GM19240 (cell line): ENCODE results near the gene FURIN.
"Not testable (repeated sequence)": the region's sequence is repeated elsewhere in the genome, so short reads cannot be mapped to it uniquely, and the experiment has no call there.

Source experiments
- DNase-seq: peaks from one replicate; pipeline ENCODE4 v3.0.0; 2011; ENCODE audit warnings: low spot score; ENCODE audit not compliant: insufficient read length

Gene FURIN

DNA sequence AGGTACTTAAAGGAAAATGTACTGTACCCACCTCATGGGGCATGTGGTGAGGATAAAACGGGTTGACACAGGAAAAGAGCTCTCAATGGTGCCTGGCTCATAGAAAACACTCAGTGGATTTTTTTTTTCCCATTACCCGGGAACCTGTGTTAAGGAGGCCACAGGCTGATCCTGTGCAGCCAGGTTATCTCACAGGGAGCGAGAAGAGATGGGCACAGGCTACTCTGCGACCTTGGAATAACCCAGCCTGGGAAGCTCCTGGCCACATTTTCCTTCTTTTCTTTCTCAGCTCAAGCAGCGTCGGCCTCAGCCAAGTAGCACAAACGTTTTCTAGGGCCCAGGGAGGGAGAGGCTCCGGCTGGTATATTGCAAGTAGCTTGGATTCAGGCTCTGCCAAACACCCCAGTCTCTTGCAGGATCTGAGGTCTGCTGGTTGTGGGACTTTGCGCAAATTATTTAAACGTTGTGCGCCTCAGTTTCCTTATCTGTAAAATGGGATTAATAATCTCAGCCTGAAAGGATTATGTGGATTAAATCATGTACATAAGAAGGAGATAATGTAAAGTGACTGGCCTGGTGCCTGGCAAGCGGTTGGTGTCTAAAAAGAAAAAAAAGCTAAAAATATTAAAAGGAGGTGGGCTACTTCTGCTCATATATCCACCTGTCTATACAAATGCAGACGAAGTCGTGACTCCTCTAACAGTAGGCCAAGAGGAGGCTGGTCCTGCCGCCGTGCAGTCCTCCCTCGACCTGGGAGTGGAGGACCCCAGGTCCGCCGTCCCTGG, 2.2 kb downstream of the FURIN start:
- no peak for DNase-seq

DNA sequence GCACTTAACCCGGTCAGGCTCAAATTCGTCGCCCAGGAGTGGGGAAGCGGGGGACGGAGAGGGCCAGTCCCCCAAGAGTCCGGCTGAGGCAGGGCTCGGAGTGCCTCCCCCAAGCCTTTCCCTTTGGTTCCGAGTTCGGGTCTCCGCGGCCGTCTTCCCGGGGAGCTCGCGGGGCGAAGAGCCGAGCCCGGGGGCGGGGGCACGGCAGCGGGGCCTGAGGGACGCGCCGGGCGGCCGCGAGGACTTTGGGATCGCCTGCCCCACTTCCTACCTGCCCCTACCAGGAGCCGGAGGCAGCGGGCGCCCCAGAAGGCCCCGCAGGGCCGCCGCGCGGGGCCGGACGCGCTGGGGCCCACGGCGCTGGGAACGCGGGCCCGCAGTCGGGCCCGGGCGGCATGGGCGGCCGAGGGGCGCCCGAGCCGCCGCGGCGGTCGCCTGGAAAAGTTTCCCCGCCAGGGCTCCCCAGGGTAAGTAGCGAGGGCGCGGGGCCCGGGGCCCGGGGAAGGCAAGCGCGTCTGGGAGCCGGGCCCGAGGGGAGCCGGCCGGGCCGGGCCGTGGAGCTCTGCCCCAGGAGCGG, 2.8 kb downstream of the FURIN start:
- DNase-seq = no peak

DNA sequence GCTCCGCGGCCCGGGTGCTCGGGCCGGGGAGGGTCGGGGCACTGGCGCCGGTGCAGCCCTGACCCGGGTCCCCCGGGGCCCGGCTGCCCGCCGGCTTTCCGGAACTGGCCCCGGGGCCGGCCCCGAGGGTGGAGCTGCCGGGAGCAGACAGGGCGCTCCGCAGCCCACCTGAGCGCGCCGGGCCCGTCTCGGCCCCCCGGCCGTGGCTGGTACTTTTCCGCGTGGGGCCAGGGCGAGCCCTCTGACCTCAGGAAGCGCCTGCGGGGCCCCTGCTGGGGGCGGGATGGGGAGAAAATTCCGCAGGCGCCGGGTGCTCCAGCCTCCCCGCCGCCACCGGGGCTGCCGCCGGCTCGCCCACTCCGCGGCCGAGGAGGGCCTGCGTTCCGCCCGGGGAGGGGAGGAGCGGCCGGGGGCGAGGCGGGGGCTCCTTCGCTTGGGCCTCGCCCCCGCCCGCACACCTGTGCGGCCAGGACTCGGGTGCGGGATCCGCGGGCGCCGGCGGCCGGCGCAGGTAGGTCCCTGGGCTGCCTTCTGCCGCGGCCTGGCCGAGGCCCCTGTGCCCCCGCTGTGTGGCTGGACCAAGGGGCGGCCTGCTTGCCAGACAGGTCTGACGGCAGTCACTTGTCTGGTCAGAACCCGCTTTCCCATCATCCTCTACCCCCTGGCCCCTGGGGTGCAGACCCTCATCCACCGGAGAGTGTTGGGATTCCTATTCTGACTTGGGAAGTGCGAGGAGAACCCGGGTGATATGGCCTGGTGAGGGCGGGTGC, 3.5 kb downstream of the FURIN start:
- no peak for DNase-seq

DNA sequence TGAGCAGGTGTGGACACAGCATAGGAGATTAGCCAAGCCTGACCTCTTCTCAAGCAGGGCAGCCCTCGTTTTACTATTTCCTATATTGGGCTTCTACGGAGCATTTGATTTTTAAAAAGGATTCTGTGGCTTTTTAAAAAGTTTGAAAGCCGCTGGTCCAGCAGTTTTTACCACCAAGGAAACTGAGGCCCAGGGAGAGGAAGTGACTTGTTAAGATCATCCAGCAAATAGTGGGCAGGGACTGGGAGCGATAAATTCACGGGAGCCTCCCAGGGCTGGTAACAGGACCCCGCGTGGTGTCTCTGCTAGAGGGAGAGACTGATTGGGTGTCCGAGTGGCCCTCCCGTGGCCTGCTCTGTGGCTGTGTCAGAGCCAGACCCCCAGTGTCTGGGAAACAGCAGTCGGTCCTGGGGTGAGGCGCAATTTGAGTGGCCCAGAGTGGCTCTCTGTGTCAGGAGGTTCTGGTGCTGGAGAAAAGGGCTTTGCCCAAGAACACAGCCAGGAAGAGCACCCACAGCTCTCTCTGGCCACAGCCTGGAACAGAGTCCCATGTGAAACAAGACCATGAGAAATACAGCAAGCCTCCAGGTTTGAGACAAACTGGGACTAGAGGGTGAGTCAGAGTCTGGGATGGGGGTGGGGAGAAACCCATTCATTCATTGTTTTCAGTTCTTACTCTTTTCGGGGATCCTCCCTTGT, 4.2 kb downstream of the FURIN start:
- no peak for DNase-seq

DNA sequence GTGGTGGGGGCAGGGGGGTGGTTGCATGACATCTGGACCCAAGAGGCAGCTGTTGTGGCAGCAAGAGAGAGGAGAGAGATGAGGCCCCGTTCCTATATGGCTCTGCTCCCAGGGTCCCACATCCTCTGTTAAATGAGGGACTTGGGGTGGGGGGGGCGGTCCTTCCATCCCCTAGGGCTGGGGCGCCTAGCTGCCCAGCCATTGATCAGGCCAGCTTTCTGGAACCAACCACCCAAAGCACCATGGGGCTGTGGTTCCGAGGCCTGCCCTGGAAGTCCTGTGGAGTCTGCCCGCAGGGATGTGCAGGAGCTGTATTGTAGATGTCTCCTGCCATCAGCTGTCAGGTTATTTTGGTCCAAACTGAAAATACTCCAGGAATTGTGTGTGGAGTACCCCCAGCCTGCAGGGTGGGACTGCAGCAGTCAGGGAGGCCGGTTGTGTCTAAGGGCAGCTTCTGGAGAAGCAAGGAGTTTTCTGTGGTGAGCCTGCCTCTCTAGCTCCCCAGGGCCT, 5.2 kb downstream of the FURIN start:
- DNase-seq = no peak

DNA sequence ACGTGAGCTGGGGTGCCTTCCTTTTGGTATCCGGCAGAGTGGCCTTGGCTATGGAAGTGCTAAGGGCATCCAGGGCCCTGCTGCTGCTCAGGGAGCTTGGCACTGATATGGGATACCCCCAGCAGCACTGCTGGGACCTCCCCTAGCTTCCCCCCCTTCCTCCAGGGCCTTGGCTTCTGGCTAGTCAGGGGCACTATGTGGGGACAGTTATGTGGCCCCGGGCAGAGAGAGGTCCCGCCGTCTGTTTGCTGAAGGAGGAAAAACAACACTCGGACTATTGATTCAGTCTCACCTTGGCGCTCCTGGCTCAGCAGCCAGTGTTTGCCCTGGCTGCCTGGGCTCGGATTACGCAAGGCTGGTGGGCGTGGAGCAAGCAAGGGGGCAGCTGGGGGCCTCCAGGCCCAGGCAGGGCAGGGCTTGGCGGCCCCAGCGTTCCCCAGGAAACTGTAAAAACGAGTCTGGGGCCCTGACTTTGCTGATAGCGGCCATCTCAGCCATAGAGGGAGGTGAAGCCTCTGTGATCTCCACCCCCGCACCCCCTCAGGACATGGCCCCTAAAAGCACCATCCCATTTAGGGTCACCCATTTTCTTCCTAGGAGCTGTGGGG, 5.7 kb downstream of the FURIN start:
- DNase-seq = no peak

DNA sequence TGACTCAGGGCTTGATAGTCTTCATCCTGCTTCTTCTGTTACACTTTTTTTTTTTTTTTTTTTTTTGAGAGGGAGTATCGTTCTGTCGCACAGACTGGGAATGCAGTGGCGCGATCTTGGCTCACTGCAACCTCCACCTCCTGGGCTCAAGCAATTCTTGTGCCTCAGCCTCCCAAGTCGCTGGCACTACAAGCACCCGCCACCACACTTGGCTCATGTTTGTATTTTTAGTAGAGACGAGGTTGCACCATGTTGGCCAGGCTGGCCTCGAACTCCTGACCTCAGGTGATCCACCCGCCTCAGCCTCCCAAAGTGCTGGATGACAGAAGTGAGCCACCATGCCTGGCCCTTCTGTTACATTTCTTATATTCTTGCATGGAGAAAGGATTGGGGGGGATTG, 6.6 kb downstream of the FURIN start:
- not testable (repeated sequence) for DNase-seq

DNA sequence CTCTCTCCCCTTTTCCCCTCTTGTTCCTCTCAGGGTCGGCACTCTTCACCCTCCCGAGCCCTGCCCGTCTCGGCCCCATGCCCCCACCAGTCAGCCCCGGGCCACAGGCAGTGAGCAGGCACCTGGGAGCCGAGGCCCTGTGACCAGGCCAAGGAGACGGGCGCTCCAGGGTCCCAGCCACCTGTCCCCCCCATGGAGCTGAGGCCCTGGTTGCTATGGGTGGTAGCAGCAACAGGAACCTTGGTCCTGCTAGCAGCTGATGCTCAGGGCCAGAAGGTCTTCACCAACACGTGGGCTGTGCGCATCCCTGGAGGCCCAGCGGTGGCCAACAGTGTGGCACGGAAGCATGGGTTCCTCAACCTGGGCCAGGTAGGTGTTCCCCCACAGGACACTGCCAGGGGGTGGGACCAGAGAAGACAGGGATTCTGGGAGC, 7.2 kb downstream of the FURIN start:
- DNase-seq = no peak

DNA sequence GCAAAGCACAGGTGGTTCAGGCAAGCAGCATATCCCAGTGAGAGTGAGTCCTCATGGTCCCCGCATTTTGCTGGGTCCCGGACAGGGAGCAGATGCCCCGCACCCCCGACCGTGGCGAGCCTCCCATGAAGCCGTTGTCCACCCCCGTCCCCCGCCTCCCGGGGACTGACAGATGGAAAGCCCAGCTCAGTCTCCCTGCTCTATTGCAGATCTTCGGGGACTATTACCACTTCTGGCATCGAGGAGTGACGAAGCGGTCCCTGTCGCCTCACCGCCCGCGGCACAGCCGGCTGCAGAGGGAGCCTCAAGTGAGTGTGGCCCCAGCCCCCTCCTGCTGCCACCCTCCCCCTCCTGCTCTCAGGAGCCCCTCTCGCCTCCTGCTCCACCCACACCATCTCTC, 7.7 kb downstream of the FURIN start:
- DNase-seq = no peak

DNA sequence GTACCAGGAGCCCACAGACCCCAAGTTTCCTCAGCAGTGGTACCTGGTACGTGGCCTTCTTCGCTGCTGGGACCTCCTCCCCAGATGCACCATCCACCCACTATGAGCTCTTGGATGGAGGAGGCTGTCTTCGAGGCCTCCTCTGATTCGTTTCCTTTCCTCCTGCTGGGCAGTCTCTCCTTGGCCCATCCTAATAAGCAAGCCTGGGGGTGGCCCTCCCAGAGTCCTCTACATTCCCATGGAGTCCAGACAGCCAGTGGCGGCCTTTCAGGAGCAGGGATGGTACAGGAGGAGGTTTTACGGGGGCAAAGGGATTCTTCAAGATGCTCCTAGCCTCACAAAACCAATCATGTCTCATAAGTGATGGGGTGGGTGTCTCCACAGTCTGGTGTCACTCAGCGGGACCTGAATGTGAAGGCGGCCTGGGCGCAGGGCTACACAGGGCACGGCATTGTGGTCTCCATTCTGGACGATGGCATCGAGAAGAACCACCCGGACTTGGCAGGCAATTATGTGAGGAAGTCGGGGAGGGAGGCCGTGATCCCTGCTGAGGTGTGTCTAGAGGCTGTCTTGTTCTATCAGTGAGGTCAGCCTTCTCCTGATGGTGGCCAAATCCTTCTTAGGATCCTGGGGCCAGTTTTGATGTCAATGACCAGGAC, 8.3 kb downstream of the FURIN start:
- DNase-seq = no peak

DNA sequence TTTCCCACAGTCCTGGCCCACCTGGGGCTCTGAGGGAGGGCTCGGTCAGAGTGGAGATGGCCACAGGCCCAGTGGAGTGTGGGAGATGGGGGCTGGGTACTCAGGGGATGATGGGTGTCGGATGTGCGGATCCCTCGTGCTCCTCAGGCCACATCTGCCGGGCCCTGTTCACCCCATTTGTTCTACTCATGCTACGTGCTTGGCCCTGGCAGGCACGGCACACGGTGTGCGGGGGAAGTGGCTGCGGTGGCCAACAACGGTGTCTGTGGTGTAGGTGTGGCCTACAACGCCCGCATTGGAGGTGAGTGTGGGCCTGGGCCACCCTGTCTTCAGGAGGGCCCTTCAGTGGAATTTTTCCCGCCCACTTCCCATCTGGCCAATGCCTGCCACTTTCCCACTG, 8.9 kb downstream of the FURIN start:
- no peak for DNase-seq

DNA sequence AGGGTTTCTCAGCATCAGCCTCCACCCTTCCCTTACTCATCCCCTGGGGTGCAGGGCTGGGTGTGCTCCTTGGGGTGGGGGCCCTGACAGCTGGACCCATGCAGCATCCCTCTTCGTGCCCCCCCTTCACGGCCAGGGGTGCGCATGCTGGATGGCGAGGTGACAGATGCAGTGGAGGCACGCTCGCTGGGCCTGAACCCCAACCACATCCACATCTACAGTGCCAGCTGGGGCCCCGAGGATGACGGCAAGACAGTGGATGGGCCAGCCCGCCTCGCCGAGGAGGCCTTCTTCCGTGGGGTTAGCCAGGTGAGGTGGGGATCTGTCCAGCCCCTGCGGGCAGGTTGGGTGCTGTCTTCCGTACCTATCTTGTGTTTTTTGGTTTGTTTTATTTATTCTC, 9.6 kb downstream of the FURIN start:
- DNase-seq = no peak

DNA sequence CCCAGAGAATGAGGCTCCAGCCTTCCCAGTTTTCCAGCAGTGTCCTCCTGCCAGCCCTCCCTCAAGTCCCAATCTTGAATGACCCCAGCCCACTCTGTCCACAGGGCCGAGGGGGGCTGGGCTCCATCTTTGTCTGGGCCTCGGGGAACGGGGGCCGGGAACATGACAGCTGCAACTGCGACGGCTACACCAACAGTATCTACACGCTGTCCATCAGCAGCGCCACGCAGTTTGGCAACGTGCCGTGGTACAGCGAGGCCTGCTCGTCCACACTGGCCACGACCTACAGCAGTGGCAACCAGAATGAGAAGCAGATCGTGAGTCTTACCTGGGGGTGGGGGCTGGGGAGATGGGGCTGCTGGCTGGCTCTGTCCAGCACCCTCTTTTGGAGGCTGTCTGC, 10.3 kb downstream of the FURIN start:
- DNase-seq = no peak

DNA sequence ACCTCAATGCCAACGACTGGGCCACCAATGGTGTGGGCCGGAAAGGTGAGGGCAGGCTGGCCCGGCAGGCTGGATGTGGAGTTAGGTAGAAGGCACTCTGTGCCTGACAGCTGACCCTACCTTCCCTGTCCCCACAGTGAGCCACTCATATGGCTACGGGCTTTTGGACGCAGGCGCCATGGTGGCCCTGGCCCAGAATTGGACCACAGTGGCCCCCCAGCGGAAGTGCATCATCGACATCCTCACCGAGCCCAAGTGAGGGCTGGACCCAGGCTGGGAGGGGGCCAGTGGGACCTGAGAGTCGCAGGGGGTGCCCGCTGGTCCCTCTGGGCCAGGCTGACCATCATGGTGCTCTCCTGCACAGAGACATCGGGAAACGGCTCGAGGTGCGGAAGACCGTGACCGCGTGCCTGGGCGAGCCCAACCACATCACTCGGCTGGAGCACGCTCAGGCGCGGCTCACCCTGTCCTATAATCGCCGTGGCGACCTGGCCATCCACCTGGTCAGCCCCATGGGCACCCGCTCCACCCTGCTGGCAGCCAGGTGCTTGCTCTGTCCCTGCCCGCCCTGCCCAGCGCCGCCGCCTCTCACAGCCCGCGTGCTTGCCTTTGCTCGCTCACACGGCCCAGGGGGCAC, 11.5 kb downstream of the FURIN start:
- no peak for DNase-seq

DNA sequence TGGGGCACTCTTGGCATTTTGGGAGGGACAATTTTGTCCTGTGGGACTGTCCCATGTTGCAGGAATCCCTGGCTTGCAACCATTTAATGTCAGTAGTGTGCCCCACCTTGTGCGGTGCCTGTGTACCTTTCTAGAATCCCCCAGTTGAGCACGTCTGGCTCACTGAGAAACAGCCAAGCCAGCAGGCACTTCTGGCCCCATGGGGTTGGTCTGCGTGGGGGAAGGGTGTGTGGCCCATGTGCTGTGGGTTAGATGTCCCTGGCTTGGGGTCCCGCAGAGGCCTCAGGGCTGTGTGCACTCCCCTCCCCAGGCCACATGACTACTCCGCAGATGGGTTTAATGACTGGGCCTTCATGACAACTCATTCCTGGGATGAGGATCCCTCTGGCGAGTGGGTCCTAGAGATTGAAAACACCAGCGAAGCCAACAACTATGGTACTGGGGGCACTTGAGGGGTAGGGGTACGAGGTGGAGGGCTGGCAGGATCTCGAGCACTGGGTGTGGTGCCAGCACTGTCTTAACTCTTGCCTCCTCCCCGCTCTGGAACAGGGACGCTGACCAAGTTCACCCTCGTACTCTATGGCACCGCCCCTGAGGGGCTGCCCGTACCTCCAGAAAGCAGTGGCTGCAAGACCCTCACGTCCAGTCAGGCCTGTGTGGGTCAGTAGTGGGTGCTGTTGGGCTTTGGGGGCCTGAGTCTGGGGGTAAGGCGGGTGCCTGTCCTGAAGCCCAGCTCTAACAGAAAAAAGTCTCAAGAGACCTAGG, 12.2 kb downstream of the FURIN start:
- no peak for DNase-seq

DNA sequence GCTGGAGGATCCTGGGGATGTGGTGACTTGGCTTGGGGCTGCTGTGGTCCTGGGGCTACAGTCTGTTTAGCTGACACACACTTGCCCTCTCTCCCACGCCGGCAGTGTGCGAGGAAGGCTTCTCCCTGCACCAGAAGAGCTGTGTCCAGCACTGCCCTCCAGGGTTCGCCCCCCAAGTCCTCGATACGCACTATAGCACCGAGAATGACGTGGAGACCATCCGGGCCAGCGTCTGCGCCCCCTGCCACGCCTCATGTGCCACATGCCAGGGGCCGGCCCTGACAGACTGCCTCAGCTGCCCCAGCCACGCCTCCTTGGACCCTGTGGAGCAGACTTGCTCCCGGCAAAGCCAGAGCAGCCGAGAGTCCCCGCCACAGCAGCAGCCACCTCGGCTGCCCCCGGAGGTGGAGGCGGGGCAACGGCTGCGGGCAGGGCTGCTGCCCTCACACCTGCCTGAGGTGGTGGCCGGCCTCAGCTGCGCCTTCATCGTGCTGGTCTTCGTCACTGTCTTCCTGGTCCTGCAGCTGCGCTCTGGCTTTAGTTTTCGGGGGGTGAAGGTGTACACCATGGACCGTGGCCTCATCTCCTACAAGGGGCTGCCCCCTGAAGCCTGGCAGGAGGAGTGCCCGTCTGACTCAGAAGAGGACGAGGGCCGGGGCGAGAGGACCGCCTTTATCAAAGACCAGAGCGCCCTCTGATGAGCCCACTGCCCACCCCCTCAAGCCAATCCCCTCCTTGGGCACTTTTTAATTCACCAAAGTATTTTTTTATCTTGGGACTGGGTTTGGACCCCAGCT, 13.0 kb downstream of the FURIN start:
- no peak for DNase-seq

DNA sequence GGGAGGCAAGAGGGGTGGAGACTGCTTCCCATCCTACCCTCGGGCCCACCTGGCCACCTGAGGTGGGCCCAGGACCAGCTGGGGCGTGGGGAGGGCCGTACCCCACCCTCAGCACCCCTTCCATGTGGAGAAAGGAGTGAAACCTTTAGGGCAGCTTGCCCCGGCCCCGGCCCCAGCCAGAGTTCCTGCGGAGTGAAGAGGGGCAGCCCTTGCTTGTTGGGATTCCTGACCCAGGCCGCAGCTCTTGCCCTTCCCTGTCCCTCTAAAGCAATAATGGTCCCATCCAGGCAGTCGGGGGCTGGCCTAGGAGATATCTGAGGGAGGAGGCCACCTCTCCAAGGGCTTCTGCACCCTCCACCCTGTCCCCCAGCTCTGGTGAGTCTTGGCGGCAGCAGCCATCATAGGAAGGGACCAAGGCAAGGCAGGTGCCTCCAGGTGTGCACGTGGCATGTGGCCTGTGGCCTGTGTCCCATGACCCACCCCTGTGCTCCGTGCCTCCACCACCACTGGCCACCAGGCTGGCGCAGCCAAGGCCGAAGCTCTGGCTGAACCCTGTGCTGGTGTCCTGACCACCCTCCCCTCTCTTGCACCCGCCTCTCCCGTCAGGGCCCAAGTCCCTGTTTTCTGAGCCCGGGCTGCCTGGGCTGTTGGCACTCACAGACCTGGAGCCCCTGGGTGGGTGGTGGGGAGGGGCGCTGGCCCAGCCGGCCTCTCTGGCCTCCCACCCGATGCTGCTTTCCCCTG, 13.8 kb downstream of the FURIN start:
- no peak for DNase-seq
